ENCODE measurements around the gene CDH9. TPM values are rescaled to one million over a fixed set of nuclear protein-coding genes. Genes with fewer than 3 reads are reported as not detected.

Gene CDH9, protein sequence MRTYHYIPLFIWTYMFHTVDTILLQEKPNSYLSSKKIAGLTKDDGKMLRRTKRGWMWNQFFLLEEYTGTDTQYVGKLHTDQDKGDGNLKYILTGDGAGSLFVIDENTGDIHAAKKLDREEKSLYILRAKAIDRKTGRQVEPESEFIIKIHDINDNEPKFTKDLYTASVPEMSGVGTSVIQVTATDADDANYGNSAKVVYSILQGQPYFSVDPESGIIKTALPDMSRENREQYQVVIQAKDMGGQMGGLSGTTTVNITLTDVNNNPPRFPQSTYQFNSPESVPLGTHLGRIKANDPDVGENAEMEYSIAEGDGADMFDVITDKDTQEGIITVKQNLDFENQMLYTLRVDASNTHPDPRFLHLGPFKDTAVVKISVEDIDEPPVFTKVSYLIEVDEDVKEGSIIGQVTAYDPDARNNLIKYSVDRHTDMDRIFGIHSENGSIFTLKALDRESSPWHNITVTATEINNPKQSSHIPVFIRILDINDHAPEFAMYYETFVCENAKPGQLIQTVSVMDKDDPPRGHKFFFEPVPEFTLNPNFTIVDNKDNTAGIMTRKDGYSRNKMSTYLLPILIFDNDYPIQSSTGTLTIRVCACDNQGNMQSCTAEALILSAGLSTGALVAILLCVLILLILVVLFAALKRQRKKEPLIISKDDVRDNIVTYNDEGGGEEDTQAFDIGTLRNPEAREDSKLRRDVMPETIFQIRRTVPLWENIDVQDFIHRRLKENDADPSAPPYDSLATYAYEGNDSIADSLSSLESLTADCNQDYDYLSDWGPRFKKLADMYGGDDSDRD
- not detected for total RNA-seq
- long read RNA-seq, donor 1: 0 reads
- long read RNA-seq, donor 2: 0 reads

GRCh38 chr5:27038476-27038875 lies at the start of gene CDH9:
Gene CDH9 (minus strand): TSS chr5:27038586. CDS start chr5:26988333, 50,253 bp downstream.
- intact Hi-C loops (cut with DNase I): no loop called here
- peak; percentile 28 for DNase-seq (ENCODE audit: low spot score)

DNA sequence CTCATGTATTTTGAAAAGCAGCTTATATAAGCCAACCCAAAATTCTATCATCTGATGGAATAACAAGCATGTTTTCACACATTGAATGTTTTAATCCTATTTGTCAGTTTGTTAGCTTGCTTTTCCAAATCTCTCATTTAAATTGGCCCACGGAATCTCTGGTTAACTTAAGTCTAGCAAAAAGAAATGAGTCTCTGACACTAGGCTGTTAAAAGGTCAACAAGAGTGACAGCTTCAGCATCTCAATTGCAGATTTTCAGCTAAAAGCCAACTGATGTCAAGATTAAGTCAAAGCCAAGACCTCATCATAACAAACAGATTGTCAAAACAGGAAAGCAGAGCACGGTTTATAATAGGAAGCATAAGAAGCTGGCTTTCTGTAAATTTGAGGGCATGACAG lies 49.4 kb upstream of the CDH9 start:
- intact Hi-C loops (cut with DNase I): no loop called here
- DNase-seq (ENCODE audit: low spot score): no peak

- intact Hi-C loops (cut with DNase I): no loop called here
- no peak for DNase-seq (ENCODE audit: low spot score)
These were observed 45.3 kb upstream of the CDH9 start for GRCh38 chr5:27083449-27084415.

GRCh38 chr5:27080147-27080546 lies 41.8 kb upstream of the CDH9 start:
- no peak for DNase-seq (ENCODE audit: low spot score)

GRCh38 chr5:27062451-27062850 lies 24.1 kb upstream of the CDH9 start:
- DNase-seq (ENCODE audit: low spot score): no peak
- intact Hi-C loops (cut with DNase I): no loop called here

More at GRCh38 chr5:27080147-27080546, 41.8 kb upstream of the CDH9 start:
- intact Hi-C loops (cut with DNase I): no loop called here

- intact Hi-C loops (cut with DNase I): no loop called here
- DNase-seq (ENCODE audit: low spot score): no peak
These were observed 10.1 kb upstream of the CDH9 start for GRCh38 chr5:27048510-27048909.

- intact Hi-C loops (cut with DNase I): no loop called here
- no peak for DNase-seq (ENCODE audit: low spot score)
These were observed 3.0 kb upstream of the CDH9 start for GRCh38 chr5:27041372-27041771.

- intact Hi-C loops (cut with DNase I): no loop called here
- DNase-seq (ENCODE audit: low spot score): no peak
These were observed 3.8 kb downstream of the CDH9 start for GRCh38 chr5:27034565-27034964.

DNA sequence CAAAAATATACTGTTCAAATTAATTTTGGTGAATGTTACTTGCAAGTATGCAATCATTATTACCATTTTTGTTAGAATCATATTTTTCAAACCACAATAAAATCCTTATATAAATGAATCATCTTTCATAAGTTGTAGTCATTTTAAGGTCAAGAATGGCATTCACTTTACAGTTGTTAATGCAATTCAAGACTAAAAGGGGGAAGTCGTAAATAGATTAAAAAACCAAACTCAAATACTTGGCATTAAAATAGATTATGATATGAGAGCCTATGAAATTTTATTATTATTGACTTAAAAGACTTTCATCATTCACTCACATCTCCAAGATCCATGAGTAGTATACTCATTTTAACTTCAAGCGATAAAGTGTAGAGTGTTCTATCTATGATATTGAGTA lies 11.6 kb downstream of the CDH9 start:
- intact Hi-C loops (cut with DNase I): no loop called here

GRCh38 chr5:27026063-27026462 lies 12.3 kb downstream of the CDH9 start:
- DNase-seq (ENCODE audit: low spot score): no peak
- intact Hi-C loops (cut with DNase I): no loop called here

More for the DNA sequence above, 11.6 kb downstream of the CDH9 start:
- no peak for DNase-seq (ENCODE audit: low spot score)

GRCh38 chr5:27021471-27021870 lies 16.9 kb downstream of the CDH9 start:
- intact Hi-C loops (cut with DNase I): no loop called here
- DNase-seq (ENCODE audit: low spot score): no peak

DNA sequence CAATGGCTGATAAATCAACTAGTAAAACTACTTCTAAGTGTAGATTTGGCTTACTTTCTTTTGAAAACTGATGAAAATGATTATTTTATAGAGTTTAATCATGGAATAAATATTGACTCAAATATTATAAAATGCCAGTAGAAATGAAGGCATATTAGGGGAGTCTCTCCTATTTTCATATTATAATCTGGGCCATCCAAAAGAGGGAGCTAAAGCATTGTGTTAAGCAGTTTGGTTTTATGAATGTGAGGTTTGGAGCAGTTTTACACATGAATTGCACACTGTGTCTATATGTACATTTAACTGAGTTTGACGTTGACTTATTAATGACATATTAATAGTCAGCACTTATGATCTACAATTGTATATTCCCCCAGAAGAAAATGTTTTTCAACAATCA lies 17.4 kb downstream of the CDH9 start:
- intact Hi-C loops (cut with DNase I): no loop called here
- no peak for DNase-seq (ENCODE audit: low spot score)

DNA sequence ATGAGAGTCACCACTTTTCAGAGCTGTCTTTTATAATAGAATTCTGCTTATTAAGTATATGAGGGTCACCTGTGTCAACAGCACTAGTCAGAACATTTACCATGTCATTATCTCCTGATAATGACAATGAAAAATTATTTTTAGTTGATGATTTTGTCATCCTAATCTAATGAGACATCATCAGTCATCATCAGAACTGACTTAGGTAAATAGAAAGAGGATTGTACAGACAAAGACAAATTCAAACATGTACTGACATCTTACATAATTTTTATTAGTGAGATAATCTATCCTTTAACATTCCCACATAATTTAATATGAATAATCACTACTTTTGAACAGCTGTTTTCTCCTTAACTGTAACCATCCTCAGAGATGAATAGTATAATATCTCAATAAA lies 22.6 kb downstream of the CDH9 start:
- no peak for DNase-seq (ENCODE audit: low spot score)
- intact Hi-C loops (cut with DNase I): no loop called here

- no peak for DNase-seq (ENCODE audit: low spot score)
- intact Hi-C loops (cut with DNase I): no loop called here
These were observed 27.1 kb downstream of the CDH9 start for GRCh38 chr5:27011274-27011673.

- intact Hi-C loops (cut with DNase I): no loop called here
- DNase-seq (ENCODE audit: low spot score): no peak
These were observed 27.7 kb downstream of the CDH9 start for GRCh38 chr5:27010646-27011045.

- intact Hi-C loops (cut with DNase I): no loop called here
- DNase-seq (ENCODE audit: low spot score): no peak
These were observed 28.9 kb downstream of the CDH9 start for GRCh38 chr5:27009540-27009915.

DNA sequence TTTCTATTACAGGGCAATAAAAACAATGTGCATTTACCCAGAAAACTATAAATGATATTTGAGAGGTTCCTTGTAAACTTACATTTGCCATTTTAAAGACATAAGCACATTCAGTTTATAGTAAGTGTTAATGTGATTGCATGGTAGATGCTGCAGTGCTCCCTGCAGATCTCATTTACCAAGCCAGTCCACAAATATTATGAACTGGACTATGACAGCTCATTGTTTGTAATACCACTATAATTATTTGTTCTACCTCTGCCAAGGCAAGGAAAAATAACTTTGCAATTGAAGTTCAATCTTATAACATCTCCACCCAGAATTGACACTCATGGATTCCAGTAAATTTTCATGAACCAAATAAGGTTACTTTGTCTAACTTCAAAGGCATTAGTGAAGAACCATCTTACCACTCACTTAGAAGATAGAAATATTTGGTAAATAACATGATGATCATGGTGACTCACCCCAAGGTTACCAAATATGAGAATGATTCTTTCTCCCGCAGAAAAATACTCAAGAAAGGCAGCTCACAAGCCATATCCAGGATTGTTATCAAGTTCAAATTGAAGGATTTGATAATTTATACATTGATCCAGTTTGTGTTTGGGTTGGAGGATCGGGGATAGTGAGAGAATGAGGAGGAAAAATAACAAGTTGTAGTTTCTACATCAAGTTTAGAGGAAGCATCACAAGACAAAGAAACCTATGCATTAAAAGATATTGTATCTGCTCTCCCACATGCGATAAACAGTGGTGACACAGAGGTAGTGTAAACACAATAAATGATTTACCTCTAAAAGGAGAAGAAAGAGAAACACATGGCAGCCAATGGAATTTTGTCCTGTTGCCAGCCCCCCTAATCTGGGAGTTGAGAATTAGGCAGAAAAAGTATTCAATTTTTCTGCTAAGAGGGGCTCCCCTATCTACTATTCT lies 29.5 kb downstream of the CDH9 start:
- DNase-seq (ENCODE audit: low spot score): no peak
- intact Hi-C loops (cut with DNase I): no loop called here

DNA sequence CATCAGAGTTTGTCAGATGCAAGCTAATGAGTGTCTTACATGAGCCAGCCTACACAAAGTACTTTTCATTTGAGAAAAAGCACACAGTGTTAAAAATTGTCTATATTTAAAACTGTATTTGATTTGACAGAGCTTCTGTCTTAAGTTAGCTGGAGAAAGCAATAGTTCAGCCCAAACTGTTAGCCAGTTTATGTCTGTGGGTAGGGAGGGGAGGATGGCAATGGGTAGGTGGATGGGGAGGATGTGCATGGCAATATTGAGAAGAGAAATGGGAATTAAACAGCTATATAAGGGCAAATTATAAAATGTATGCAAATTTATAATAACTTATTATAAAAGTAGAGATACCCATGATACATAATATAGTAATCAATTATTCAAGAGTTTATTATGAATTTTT lies 31.3 kb downstream of the CDH9 start:
- intact Hi-C loops (cut with DNase I): no loop called here
- no peak for DNase-seq (ENCODE audit: low spot score)

All from posterior vena cava (tissue), 2 donors.